GM21423 (cell line): ENCODE measurements around the gene TRIM41.
"Not testable (repeated sequence)": the region's sequence is repeated elsewhere in the genome, so short reads cannot be mapped to it uniquely, and the experiment has no call there.

Source experiments
- ATAC-seq: cut with Tn5 transposase; IDR thresholded peaks from one replicate; pipeline ENCODE4 v1.9.1; 2021; ENCODE audit warnings: mild to moderate bottlenecking, moderate library complexity; ENCODE audit not compliant: unreplicated experiment

Gene TRIM41

DNA sequence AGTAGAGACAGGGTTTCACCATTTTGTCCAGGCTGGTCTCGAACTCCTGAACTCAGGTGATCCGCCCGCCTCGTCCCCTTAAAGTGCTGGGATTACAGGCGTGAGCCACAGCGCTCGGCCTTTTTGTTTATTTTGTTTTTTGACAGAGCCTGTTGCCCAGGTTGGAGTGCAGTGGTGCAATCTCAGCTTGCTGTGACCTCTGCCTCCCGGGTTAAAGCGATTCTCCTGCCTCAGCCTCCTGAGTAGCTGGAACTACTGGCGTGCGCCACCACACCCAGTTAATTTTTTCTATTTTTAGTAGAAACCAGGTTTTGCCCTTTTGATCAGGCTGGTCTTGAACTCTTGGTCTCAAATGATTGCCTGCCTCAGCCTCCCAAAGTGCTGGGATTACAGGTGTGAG is 12.9 kb upstream of the TRIM41 start:
- not testable (repeated sequence) for ATAC-seq

DNA sequence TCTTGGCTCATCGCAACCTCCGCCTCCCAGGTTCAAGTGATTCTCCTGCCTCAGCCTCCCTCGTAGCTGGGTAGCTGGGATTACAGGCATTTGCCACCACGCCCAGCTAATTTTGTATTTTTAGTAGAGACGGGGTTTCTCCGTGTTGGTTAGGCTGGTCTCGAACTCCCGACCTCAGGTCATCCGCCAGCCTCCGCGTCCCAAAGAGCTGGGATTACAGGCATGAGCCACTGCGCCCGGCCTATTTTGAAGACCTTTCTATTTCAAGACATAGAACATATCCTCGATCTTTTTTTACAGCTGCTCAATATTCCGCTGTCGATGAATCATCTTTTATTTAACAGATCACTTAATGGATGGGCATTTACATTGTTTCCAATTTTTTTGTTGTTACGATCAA is 12.4 kb upstream of the TRIM41 start:
- not testable (repeated sequence) for ATAC-seq

DNA sequence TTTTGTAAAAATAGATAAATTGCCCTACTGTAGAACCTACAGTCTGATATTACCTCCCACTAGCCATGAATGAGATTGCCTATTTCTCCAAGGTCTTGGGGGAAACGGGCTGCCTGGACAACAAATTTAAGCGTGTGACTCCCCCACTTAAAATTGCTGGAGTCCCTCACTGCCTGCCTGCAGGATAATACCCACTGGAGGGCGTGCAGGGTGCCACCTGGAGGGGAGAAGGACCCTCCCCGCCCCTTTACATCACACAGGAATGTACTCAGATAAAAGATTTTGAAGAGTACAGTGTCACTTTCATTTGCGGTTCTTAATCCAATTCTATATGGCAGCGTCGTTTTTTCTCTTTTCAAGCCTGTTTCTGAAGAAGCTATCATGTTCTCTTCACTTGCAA is 11.9 kb upstream of the TRIM41 start:
- no peak for ATAC-seq

DNA sequence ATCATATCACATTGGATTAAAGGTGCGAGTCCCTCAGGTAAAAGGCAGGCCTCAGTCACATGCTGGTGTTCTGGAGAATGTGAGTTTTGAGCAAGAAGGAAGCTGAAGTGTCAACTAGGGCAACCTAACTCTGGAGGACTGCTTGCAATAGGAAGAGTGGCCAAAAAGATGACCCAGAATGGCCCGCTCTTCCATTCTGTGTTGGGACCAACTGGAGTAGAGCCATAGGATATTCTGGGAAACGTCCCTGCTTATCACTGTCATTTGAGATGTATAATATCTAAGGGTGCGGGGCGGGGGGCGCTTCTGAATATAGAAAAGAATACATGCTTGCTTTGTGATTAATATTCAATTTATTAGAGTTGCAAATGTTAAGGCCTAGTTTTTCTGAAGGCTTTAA is 11.0 kb upstream of the TRIM41 start:
- no peak for ATAC-seq

DNA sequence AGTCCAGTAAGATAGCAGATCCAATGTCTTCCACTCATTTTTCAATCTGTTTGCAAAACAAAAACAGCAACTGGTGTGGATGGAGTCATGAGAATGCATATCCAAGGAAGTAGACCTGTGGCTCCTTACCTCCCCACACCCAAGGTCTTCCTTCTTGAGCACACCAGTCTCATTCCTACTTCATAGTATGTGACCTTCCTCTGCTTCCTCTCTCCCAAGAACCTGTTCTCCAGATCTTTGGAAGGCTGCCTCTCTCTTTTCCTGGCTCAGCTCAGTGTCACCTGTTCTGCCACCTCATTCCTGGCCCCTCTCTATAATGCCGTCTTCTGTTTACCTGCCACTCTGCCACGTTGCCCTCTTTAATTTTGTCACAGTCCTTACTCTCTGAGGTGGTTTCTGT is 10.1 kb upstream of the TRIM41 start:
- ATAC-seq = no peak

DNA sequence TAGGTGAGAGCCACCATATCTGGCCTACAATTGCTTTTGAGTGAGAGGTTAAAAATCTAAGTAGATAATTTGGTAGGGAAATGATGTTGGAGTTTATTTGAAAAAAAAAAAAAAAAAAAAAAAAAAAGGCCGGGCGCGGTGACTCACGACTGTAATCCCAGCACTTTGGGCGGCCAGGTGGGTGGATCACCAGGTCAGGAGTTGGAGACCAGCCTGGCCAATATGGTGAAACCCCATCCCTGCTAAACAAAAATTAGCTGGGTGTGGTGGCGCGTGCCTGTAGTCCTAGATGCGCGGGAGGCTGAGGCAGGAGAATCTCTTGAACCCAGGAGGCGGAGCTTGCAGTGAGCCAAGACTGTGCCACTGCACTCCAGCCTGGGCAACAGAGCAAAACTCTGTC is 8.8 kb upstream of the TRIM41 start:
- ATAC-seq = not testable (repeated sequence)

DNA sequence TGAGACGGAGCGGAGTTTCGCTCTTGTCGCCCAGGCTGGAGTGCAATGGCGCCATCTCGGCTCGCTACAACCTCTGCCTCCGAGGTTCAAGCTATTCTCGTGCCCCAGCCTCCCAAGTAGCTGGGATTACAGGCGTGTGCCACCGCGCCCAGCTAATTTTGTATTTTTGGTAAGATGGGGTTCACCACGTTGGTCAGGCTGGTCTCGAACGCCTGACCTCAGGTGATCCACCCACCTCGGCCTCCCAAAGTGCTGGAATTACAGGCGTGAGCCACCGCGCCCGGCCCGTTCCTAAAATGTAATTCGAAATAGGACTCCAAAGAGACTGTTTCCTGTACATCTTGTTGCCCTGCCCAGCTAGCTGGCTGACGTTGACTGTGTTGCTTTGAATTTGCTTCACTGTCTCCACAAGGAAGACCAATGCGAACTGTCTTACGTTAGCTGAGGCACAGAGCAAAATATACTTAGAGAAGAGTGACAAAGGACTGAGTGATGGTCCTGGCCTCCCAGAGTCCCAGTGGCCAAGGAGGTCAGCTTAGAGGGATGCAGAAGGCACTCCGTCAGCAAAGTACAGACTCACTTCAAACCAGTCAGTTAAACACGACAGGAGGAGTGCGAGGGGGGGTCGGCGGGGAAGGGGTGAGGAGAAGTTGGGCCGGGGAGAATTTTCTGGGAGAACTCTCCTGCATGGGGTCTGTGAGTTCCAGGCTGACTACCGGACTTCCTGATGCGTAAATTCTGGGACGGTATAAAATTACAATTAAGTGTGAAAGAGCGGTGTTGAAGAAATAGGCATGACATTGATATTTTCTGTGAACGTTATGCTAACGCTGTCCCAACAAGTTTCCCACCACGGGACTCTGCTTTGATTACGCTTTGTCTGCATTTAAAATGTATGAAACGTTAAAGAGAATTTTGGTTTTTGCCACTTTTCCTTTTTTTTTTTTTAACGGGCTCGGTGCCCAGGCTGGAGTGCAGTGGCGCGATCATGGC is 6.8 kb upstream of the TRIM41 start:
- ATAC-seq = no peak

DNA sequence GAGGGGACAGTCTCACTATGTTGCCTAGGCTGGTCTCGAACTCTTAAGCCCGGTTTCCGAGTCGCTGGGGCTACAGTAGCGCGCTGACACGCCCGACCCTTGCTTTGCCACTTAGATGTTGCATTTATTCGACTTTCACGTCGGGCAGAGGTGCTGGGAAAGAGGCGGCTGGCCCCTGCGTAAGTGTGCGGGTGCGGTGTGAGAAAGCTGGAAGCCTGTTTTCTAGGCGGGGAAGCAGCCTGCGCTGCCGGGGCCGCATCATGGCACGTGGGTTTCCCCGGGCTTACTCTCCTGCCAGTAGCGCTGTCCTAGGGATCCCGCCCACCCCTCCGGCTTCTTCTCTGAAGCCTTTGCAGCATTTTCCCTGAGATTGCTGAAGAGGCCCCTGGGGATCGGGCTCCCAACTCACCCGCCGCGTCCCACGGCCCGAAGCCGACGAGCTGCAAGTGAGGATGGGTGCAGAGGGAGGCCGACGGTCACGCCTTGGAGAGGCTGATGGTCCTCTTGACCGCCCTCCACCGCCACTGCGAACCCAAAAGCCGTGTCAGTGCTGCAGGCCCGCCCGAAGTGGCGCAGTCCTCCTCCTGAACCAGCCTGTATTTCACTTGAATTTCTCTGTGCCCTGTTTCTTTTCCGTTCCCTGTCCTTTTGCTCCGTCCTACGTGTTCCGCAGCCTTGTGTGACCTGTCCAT is 5.8 kb upstream of the TRIM41 start:
- peak; percentile 21 for ATAC-seq

DNA sequence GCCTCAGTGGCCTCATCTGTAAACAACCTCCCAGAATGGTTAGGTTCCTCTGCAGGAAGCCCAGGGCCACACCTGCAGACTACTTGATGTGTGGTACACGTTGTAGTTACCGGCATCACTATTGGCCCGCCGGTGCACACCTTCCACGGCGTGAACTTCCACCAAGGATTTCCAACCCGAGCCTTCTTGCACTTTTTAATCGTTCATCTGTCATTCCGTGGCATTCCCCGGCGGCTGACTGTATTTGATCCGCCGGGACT is 5.3 kb upstream of the TRIM41 start:
- ATAC-seq = peak; percentile 21

DNA sequence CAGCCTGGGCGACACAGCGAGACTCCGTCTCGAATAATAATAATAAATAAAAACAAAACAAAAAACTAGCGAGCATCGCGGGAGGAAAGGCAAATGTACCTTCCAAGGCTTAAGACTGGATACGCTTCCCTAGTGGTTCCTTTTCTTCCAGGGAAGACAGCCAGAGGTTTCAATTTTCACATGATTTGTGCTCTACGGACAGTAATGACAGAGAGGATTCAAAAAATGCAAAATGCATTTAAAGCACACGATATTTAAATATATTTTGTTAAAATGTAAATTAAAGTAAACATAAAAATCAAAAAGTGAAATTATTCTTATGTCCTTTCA is 4.3 kb upstream of the TRIM41 start:
- no peak for ATAC-seq

DNA sequence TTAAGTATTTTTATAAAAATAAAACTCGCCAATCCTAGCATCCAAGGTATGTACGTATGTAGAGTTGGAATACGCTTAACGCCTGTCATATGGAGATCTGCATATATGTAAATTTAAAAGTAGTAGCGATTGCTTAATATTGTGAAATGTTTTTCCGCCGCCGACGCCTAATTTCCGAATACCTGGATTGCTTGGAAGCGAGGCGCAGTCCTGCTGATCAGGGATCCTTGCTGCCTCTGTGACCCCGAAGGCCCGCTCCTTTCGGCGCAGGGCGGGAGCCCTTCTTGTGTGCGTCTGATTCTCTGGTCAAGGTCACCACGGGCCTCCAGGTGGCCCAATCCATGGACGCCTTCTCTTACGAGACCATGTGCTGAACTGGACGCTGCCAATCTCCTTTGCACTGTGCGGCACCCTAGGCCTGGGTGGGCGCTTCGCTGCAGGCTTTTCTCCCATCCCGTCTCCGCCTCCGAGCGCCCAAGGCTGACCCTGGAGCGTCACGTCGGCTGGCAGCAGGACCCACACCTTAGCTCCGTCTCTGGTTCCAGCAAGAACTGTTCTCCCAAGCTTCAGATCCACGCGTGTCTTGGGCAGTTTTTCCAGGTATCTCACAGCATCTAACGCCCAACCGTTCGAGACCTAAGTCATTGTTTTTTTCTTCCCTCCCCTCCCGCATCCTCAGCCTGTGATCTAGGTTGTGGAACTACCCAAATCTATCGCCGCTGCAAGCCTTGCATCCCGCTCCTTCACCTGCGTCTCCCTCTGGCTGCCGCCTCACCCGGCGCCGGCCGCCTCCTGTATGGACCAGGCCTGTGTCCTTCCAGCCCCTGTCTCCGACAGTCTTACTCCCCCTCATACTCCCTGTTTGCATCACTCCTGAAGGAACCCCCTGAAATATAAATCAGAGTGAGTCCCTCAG is 3.6 kb upstream of the TRIM41 start:
- ATAC-seq = no peak

DNA sequence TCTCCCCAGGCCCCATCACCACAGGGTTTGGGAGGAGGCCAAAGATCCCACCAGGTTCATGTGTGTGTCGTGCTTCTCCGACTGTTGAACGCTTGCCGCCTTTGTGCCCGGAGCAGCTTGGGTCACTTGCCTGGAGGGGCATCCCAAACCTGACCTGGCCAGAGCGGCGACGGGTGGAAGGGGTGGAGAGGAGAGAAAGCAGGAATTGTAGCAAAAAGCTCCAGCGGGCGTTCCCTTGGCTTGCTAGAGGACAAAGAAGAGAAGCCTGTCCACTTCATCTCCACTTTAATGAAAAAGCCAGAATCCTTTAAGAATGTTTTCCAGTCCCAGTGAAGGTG is 2.9 kb upstream of the TRIM41 start:
- no peak for ATAC-seq

DNA sequence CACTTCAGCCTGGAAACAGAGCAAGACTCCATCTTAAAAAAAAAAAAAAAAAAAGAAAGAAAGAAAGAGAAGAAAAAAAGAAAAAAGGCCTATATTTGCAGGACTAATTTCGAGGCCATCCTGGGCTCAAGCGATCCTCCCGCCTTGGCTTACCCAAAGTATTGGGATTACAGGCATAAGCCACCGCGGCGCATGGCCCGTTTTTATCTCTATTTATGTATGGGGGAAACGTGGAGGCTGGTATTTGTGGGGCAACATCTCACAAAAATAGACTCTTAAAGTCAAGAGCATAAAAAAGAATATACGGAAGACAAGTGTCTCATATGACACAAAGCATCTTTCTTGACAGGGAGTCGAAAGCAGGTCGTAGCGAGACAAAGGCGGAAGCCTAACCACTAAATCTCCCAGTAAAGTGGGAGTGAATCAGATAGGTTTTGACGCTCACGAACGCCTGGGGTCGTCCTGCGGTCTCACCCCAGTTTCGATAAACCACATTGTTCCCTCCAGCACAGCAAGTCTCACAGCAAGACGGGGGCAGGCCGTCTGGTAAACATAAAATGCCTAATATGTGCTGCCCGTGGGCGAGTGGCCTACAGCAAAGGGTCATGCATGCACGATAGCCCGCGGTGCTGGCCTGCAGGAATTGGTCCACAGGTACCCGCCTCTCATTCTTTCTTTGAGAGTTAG is 1.8 kb upstream of the TRIM41 start:
- no peak for ATAC-seq

DNA sequence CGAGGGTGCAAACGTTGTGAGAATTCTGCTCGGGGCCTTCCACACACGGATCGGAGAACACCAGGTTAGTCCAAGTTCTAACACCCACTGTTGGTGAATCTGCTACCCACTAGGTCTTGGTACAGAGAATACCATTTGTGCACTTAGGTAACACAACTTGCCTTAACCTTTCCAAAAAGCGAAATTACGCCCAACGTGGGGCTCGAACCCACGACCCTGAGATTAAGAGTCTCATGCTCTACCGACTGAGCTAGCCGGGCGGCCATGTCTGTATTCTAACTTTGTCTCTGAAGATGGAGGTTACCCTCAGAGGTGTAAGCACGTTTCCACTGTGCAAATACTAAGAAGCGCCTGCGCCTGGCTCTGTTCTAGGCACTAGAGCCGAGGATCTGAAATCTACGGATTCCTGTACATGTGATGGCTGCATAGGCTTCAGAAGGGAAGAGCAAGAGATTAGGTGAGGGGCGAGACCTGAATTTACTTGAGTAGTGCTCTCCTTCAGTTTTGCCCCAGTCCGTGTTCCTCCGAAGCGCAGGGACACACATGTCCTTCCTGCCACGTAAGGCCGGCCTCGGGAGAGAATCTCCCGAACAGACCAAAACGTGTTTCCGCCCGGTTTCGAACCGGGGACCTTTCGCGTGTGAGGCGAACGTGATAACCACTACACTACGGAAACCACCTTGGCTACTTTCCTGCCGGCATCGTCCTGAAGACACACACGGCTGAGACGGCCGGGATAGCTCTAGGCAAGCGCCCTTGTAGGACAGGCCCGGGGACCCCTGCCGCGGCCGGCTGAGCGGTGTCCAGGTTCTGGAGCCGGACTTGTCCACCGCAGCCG is 1.1 kb upstream of the TRIM41 start:
- peak; percentile 27 for ATAC-seq

DNA sequence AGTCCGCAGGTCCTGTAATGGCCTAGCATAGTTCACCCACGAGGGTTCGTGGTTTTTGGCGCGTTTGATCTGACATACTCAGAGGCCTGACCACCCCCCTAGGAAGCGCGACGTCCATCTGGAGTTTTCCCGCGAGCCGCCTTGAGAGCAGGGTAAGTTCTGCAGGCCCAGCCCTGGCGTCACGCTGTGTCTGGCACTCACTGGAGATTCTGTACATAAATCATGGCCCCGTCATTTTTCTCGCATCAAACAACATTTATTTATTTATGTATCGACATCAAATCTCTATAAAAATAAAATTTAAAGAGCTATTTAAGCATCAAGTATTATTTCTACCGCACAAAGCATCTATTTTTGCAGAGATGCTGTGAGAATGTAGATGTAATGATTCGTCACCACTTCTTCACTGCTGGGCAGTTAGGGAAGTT is 437 bp upstream of the TRIM41 start:
- peak; percentile 1 for ATAC-seq

DNA sequence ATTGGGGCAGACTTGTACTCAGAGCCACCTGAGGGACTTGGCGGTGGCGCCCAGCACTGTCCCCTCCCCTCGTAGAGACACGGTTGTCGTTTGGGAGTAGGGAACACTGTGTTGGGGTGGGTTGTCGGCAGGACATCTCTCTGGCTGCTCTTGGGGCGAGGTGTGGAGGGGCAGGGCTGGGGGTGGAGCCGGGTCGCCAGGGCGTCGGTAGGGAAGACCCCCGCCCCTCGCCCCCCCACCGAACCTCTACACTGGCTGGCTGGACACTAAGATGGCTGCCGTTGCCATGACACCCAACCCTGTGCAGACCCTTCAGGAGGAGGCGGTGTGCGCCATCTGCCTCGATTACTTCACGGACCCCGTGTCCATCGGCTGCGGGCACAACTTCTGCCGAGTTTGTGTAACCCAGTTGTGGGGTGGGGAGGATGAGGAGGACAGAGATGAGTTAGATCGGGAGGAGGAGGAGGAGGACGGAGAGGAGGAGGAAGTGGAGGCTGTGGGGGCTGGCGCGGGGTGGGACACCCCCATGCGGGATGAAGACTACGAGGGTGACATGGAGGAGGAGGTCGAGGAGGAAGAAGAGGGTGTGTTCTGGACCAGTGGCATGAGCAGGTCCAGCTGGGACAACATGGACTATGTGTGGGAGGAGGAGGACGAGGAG is 778 bp downstream of the TRIM41 start:
- ATAC-seq = no peak

DNA sequence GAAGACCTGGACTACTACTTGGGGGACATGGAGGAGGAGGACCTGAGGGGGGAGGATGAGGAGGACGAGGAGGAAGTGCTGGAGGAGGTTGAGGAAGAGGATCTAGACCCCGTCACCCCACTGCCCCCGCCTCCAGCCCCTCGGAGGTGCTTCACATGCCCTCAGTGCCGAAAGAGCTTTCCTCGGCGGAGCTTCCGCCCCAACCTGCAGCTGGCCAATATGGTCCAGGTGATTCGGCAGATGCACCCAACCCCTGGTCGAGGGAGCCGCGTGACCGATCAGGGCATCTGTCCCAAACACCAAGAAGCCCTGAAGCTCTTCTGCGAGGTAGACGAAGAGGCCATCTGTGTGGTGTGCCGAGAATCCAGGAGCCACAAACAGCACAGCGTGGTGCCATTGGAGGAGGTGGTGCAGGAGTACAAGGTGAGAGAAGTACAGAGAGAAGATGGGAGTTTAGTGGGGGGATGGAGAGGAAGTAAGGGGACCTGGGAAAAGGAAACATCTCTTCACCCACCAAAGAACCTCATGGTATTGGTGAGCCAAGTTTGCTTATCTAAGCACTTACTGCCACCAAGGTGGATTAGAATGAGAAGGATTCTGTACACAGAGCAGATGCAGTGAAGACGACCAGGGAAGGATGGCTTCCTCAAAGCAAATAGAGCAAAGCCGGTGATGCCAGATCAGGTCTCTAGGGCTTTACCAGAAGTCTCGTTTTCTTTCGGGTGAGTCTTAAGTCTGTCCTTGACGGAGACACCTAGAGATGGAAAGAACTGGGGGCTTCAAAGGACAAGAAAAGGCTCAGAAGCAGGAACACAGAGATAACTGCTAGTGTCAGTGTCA is 1.5 kb downstream of the TRIM41 start:
- no peak for ATAC-seq

DNA sequence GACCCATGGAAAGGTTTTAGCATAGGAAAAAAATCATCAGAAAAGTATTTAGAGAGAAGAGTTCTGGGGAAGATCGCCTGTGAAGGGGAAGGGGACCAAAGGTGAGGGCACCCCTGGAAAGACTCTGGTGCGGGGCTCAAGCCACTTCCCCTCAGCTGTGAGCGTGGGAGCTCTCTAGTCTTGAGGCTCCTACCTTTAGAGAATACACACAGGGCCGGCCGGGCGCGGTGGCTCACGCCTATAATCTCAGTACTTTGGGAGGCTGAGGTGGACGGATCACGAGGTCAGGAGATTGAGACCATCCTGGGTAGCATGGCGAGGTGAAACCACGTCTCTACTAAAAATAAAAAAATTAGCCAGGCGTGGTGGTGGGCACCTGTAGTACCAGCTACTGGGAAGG is 6.9 kb downstream of the TRIM41 start:
- no peak for ATAC-seq

DNA sequence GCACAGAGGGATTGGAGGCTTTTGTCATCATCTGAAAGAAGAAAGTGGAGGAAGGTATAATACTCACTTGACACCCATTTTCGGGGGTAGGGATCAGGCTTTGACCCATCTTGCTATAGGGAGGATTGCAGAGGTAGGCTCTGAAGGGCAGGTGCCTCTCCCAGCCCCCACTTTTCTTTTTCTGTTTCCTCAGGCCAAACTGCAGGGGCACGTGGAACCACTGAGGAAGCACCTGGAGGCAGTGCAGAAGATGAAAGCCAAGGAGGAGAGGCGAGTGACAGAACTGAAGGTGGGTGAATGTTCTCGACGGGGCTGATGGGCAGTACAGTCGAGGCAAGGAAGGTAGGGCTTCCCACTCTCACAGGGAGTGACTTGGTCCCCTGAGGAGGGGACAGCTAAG is 7.5 kb downstream of the TRIM41 start:
- no peak for ATAC-seq
